ENCODE measurements around the gene CCDC187.
"Not testable (repeated sequence)": the region's sequence is repeated elsewhere in the genome, so short reads cannot be mapped to it uniquely, and the experiment has no call there.

Gene CCDC187

GRCh38 chr9:136283291-136284235, 20.3 kb downstream of the CCDC187 start:
- peak; percentile 44 to 62 for DNase-seq

GRCh38 chr9:136282272-136282861, 21.5 kb downstream of the CCDC187 start:
- no peak for DNase-seq

- no peak for DNase-seq
These were observed 22.2 kb downstream of the CCDC187 start for GRCh38 chr9:136281421-136282271.

GRCh38 chr9:136280535-136281315, 23.2 kb downstream of the CCDC187 start:
- no peak for DNase-seq

GRCh38 chr9:136279471-136279870, 24.4 kb downstream of the CCDC187 start:
- no peak for DNase-seq

- no peak for DNase-seq
These were observed 25.0 kb downstream of the CCDC187 start for GRCh38 chr9:136278894-136279293.

- DNase-seq = no peak
These were observed 25.7 kb downstream of the CCDC187 start for GRCh38 chr9:136278221-136278620.

GRCh38 chr9:136277746-136278145, 26.1 kb downstream of the CCDC187 start:
- DNase-seq = no peak

GRCh38 chr9:136276716-136277115, 27.2 kb downstream of the CCDC187 start:
- DNase-seq = no peak

GRCh38 chr9:136275655-136276429, 28.1 kb downstream of the CCDC187 start:
- DNase-seq = no peak

- no peak for DNase-seq
These were observed 28.9 kb downstream of the CCDC187 start for GRCh38 chr9:136274786-136275654.

- DNase-seq = no peak
These were observed 29.7 kb downstream of the CCDC187 start for GRCh38 chr9:136273921-136274785.

- no peak for DNase-seq
These were observed 30.5 kb downstream of the CCDC187 start for GRCh38 chr9:136273244-136273865.

- no peak for DNase-seq
These were observed 33.7 kb downstream of the CCDC187 start for GRCh38 chr9:136270173-136270705.

GRCh38 chr9:136268735-136269134, 35.2 kb downstream of the CCDC187 start:
- no peak for DNase-seq

- DNase-seq = no peak
These were observed 35.6 kb downstream of the CCDC187 start for GRCh38 chr9:136268318-136268717.

- peak; percentile 75 to 76 for DNase-seq
These were observed 36.4 kb downstream of the CCDC187 start for GRCh38 chr9:136267261-136268111.

- not testable (repeated sequence) for DNase-seq
These were observed 37.3 kb downstream of the CCDC187 start for GRCh38 chr9:136266641-136267040.

Measured in NCI-H2081 (cell line).